HG03571 (cell line): ENCODE measurements around the gene TUBGCP6.
"Not testable (repeated sequence)": the region's sequence is repeated elsewhere in the genome, so short reads cannot be mapped to it uniquely, and the experiment has no call there.

Experiments
- ATAC-seq: cut with Tn5 transposase; IDR thresholded peaks from one replicate; pipeline ENCODE4 v1.9.1; 2021; ENCODE audit not compliant: unreplicated experiment

Gene TUBGCP6

GRCh38 chr22:50170453-50171318 is 74.1 kb downstream of the TUBGCP6 start, which contains the start of gene PANX2:
TSS of gene PANX2 (plus strand) at chr22:50170731. CDS start at chr22:50170731, 0 bp downstream.
- no peak for ATAC-seq

- ATAC-seq, result no peak
Measured at GRCh38 chr22:50169774-50170341, 75.0 kb downstream of the TUBGCP6 start.

GRCh38 chr22:50169181-50169759 is 75.6 kb downstream of the TUBGCP6 start:
- ATAC-seq, result no peak

GRCh38 chr22:50168490-50169180 is 76.2 kb downstream of the TUBGCP6 start:
- not testable (repeated sequence) for ATAC-seq

GRCh38 chr22:50167689-50168489 is 76.9 kb downstream of the TUBGCP6 start:
- no peak for ATAC-seq
